Smooth muscle cell (in vitro differentiated cells): ENCODE results near the gene PYGB. TPM values are rescaled to one million over a fixed set of nuclear protein-coding genes. Genes with fewer than 3 reads are reported as not detected.

Experiments used
- DNase-seq: peaks from one replicate; lab custom pipeline; 2025; ENCODE audit not compliant: unreplicated experiment; lab: John Stamatoyannopoulos, UW
- H2AFZ ChIP-seq: fragments of 200-600 bp; sonication (generic); 2 replicates; pipeline ENCODE4 v1.6.0; 2016; ENCODE audit warnings: antibody characterized with exemption, low read depth, mild to moderate bottlenecking
- H3F3A ChIP-seq: fragments of 200-600 bp; sonication (generic); 2 replicates; pipeline ENCODE4 v1.6.0; 2017; ENCODE audit warnings: antibody characterized with exemption, low read depth
- H3K27ac ChIP-seq: fragments of 200-600 bp; sonication (generic); 2 replicates; pipeline ENCODE4 v1.5.1; 2016; ENCODE audit warnings: low read depth, mild to moderate bottlenecking
- H3K27me3 ChIP-seq: fragments of 200-600 bp; sonication (generic); 2 replicates; pipeline ENCODE4 v1.6.1; 2016; ENCODE audit warnings: low read depth, mild to moderate bottlenecking
- H3K36me3 ChIP-seq: fragments of 200-600 bp; sonication (generic); 2 replicates; pipeline ENCODE4 v1.5.1; 2016; ENCODE audit warnings: low read depth
- H3K4me1 ChIP-seq: fragments of 200-600 bp; sonication (generic); 2 replicates; pipeline ENCODE4 v1.5.1; 2016; ENCODE audit warnings: low read depth
- H3K4me2 ChIP-seq: fragments of 200-600 bp; sonication (generic); 2 replicates; pipeline ENCODE4 v1.6.0; 2016; ENCODE audit warnings: mild to moderate bottlenecking
- H3K4me3 ChIP-seq: fragments of 200-600 bp; sonication (generic); 2 replicates; pipeline ENCODE4 v1.5.1; 2016; ENCODE audit warnings: mild to moderate bottlenecking
- H3K79me2 ChIP-seq: fragments of 200-600 bp; sonication (generic); 2 replicates; pipeline ENCODE4 v1.6.0; 2016; ENCODE audit warnings: low read depth, mild to moderate bottlenecking
- H3K9ac ChIP-seq: fragments of 200-600 bp; sonication (generic); 2 replicates; pipeline ENCODE4 v1.6.0; 2016; ENCODE audit warnings: low read depth
- H3K9me3 ChIP-seq: fragments of 200-600 bp; sonication (generic); replicated peaks from 2 replicates; pipeline ENCODE4 v1.5.1; 2016; ENCODE audit warnings: low read depth
- H4K20me1 ChIP-seq: fragments of 200-600 bp; sonication (generic); 2 replicates; pipeline ENCODE4 v1.6.0; 2016; ENCODE audit warnings: low read depth
- CTCF ChIP-seq: fragments of 200-600 bp; sonication (generic); IDR thresholded peaks from 2 replicates; pipeline ENCODE4 v1.5.1; 2017; ENCODE audit warnings: borderline replicate concordance, mild to moderate bottlenecking, antibody characterized with exemption; ENCODE audit not compliant: insufficient read depth, poor library complexity, severe bottlenecking
- WGBS: methylation state at CpG from one replicate; pipeline ENCODE4 v1.1.7; 2016; ENCODE audit warnings: low lambda C conversion rate; 5-methylcytosine and 5-hydroxymethylcytosine counted together
- polyA plus RNA-seq: library from polyadenylated mRNA; unstranded; fragments of >200 nt; fragmentation: Nextera tagmentation; extraction: Ambion mirVana; gene quantifications from 2 replicates; pipeline ENCODE4 v1.2.1, GENCODE V29; 2016
- total RNA-seq: library from RNA; depleted of rRNA; stranded (reverse); fragments of >200 nt; gene quantifications from 2 replicates; pipeline ENCODE4 v1.2.3, GENCODE V29; 2014

PYGB gene
- total and polyA plus RNA-seq, 2 experiments from 2014 or later: 31.8 to 39.4 TPM

- DNase-seq: no peak
- TF ChIP-seq CTCF: no peak
- Histone ChIP-seq H3K79me2 (no peaks in the 10 kb centered on the region), H2AFZ (no peak overlapping the region), H3K9me3 (no peaks in the 10 kb centered on the region), H4K20me1 (no peaks in the 10 kb centered on the region), H3K4me1 (no peaks in the 10 kb centered on the region), H3K27ac (no peak overlapping the region), H3K27me3 (no peaks in the 10 kb centered on the region), H3F3A (no peaks in the 10 kb centered on the region), H3K4me3 (no peak overlapping the region), H3K4me2 (no peak overlapping the region), H3K36me3 (no peaks in the 10 kb centered on the region), H3K9ac (no peak overlapping the region)
- 93% methylated on average over 20 of the region's 22 CpGs for WGBS
These were observed 43.0 kb downstream of the PYGB start for GRCh38 chr20:25290646-25291431.

- Histone ChIP-seq H3K4me1 (no peaks in the 10 kb centered on the region), H3K4me3 (no peak overlapping the region), H2AFZ (no peak overlapping the region), H3K36me3 (no peaks in the 10 kb centered on the region), H3K27ac (no peak overlapping the region), H3F3A (no peaks in the 10 kb centered on the region), H3K79me2 (no peaks in the 10 kb centered on the region), H3K4me2 (no peak overlapping the region), H3K27me3 (no peaks in the 10 kb centered on the region), H3K9me3 (no peaks in the 10 kb centered on the region), H3K9ac (no peak overlapping the region), H4K20me1 (no peaks in the 10 kb centered on the region)
- no peak for DNase-seq
- 98% methylated on average over 26 of the region's 26 CpGs for WGBS
- TF ChIP-seq CTCF: no peak
These were observed 43.7 kb downstream of the PYGB start for GRCh38 chr20:25291432-25292133.

- no peak for DNase-seq
- Histone ChIP-seq H3K4me3 (no peak overlapping the region), H3K27ac (no peak overlapping the region), H4K20me1 (no peaks in the 10 kb centered on the region), H2AFZ (no peak overlapping the region), H3K27me3 (no peaks in the 10 kb centered on the region), H3K4me1 (no peaks in the 10 kb centered on the region), H3K36me3 (no peaks in the 10 kb centered on the region), H3K9ac (no peak overlapping the region), H3F3A (no peaks in the 10 kb centered on the region), H3K4me2 (no peak overlapping the region), H3K79me2 (no peaks in the 10 kb centered on the region), H3K9me3 (no peaks in the 10 kb centered on the region)
- no peak for TF ChIP-seq CTCF
- WGBS: 93% methylated on average over 33 of the region's 35 CpGs
These were observed 44.4 kb downstream of the PYGB start for GRCh38 chr20:25292176-25292891.
